ENCODE measurements around the gene PHF24.

The PHF24 gene

DNA sequence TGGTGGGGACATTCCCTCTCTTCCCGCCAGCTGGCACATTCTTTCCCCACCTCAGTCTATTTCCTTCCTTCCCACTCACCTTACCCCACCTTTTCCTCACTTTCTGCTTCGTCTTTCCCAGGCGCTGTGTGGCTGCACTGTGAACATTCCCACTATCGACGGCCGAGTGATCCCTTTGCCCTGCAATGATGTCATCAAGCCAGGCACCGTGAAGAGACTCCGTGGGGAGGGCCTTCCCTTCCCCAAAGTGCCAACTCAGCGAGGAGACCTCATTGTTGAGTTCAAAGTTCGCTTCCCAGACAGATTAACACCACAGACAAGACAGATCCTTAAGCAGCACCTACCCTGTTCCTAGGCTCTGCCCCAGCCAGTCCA, 38.8 kb downstream of the PHF24 start:
- TF ChIP-seq, protein P1, sequence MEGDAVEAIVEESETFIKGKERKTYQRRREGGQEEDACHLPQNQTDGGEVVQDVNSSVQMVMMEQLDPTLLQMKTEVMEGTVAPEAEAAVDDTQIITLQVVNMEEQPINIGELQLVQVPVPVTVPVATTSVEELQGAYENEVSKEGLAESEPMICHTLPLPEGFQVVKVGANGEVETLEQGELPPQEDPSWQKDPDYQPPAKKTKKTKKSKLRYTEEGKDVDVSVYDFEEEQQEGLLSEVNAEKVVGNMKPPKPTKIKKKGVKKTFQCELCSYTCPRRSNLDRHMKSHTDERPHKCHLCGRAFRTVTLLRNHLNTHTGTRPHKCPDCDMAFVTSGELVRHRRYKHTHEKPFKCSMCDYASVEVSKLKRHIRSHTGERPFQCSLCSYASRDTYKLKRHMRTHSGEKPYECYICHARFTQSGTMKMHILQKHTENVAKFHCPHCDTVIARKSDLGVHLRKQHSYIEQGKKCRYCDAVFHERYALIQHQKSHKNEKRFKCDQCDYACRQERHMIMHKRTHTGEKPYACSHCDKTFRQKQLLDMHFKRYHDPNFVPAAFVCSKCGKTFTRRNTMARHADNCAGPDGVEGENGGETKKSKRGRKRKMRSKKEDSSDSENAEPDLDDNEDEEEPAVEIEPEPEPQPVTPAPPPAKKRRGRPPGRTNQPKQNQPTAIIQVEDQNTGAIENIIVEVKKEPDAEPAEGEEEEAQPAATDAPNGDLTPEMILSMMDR (IDR thresholded peaks at IDR 0.05; ENCODE audit: borderline replicate concordance, control extremely low read depth, extremely low read depth, insufficient read depth, missing control alignments): no peak
- in situ Hi-C loops (cut with MboI; ENCODE audit: low sequenced_read_pairs, unreplicated experiment): no loop called here
- peak; percentile 1 for DNase-seq (ENCODE audit: low spot score)

DNA sequence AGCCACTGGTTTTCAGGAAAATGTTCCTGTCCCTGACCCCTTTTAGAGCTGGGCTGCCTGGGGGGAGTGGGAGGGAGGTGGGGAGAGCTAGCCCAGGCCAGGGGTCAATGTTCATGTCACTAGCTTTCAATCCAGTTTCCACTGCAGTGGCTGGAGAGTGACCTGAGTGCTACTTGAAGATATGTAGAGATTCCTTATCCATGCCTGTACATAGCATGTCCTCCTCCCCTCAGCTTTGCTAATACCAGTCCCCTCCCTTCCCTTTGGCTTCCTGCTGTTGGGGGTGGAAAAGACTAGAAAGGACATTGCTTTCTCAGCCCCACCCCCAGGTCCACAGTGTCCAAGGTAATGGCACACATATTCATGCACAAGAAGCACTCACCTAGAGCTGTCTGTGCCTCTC, 39.3 kb downstream of the PHF24 start:
- DNase-seq (ENCODE audit: low spot score): peak; percentile 2
- in situ Hi-C loops (cut with MboI; ENCODE audit: low sequenced_read_pairs, unreplicated experiment): no loop called here
- TF ChIP-seq, protein P1 (IDR thresholded peaks at IDR 0.05; ENCODE audit: borderline replicate concordance, control extremely low read depth, extremely low read depth, insufficient read depth, missing control alignments): no peak

DNA sequence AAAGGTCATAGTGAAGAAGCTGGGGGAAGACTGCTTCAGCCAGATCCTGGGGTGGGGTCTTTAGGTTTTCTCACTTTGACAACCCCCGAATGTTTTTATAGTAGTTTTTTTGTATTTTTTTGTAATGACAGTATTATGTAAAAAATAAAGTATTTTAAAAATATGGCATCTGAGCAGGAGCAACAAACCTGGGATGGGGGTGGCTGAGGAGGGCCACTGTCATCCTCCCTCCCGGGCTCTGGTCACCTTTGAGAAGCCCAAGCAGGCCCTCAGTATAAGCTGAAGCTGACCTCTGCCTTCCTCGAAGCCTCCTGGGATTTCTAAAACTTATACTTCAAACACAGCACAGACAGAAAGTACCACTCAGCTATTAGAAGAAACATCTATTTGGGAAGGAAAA, 40.2 kb downstream of the PHF24 start:
- DNase-seq (ENCODE audit: low spot score): peak; percentile 2
- in situ Hi-C loops (cut with MboI; ENCODE audit: low sequenced_read_pairs, unreplicated experiment): no loop called here
- TF ChIP-seq, protein P1 (IDR thresholded peaks at IDR 0.05; ENCODE audit: borderline replicate concordance, control extremely low read depth, extremely low read depth, insufficient read depth, missing control alignments): no peak

DNA sequence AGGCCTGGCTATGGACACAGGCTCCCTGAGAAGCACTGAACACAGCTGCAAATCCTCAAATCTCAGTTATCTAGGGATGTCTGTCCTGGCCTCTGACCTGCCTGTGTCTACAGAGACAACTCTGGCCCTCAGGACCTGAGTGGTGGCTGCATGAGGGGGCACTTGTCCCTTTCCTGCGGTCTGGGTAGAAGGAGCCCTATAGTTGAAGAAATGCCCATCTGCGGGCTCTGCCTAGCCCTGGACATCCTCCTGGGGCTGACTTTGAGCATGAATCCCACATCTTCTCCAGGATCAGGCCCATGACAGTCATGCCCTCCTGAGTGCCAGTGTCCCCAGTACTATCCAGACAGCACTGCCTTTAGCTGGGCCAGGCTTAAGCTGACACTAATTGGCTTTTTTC, 41.5 kb downstream of the PHF24 start:
- TF ChIP-seq, protein P1 (IDR thresholded peaks at IDR 0.05; ENCODE audit: borderline replicate concordance, control extremely low read depth, extremely low read depth, insufficient read depth, missing control alignments): no peak
- DNase-seq (ENCODE audit: low spot score): peak; percentile 1
- in situ Hi-C loops (cut with MboI; ENCODE audit: low sequenced_read_pairs, unreplicated experiment): no loop called here

DNA sequence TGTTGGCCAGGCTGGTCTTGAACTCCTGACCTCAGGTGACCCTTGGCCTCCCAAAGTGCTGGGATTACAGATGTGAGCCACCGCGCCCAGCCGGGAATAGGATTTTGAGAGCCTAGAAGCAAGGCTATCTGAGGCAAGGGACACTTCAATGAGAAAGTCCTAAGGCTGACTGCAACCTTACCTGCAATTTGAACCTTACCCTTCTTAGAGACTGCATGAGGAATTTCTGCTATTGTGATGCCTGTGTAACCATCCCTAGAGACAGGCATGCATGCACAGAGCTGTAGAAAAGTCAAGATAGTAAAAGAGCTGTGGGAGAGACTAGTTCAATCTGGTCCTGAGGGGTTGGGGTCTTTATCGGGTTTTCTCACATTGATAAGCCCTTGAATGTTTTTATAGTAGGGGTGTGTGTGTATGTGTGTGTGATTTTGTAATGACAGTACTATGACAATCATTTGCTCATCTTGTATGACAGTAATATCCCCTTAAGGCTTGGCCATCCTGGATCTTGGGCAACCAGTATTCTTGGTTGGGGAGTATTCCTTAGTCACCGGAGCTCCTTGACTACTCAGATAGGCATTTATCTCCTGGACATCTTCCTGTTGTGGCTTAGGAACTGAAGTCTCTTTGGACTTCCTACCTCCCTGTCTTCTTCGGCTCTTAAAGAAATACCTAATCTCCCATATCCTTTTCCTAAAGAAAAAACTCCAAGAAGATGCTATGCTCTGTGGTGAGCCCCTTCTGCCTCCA, 42.6 kb downstream of the PHF24 start:
- TF ChIP-seq, protein P1 (IDR thresholded peaks at IDR 0.05; ENCODE audit: borderline replicate concordance, control extremely low read depth, extremely low read depth, insufficient read depth, missing control alignments): no peak
- in situ Hi-C loops (cut with MboI; ENCODE audit: low sequenced_read_pairs, unreplicated experiment): no loop called here
- DNase-seq (ENCODE audit: low spot score): no peak

DNA sequence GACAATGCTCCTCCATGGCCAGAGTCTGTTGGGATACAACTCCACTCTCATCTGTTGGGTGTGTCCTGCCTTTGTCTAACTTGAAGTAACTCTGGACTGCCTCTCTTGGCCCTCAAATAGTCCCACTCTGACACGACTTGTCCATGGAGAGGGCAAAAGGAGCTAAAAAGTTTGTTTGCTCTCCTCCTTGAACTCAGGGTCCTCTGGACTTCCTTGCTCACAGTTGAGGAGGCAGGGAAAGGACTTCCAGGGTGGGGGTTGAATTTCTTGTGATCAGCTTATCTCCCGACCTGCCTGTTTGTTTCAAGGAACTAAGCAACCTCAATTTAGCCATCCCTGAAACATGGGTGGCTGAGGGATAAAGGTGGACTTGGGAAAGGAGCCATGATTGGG, 43.2 kb downstream of the PHF24 start:
- no peak for DNase-seq (ENCODE audit: low spot score)
- in situ Hi-C loops (cut with MboI; ENCODE audit: low sequenced_read_pairs, unreplicated experiment): no loop called here
- TF ChIP-seq, protein P1 (IDR thresholded peaks at IDR 0.05; ENCODE audit: borderline replicate concordance, control extremely low read depth, extremely low read depth, insufficient read depth, missing control alignments): no peak

Measured in GM13976 (cell line).